IPS DF 6.9 (cell line): ENCODE data around the gene FUT8.

ENCODE experiments used
- DNase-seq: peaks from one replicate; pipeline ENCODE4 v3.0.0-alpha.2; 2013; ENCODE audit warnings: low read depth, low spot score
- H3K27ac ChIP-seq: one replicate; pipeline ENCODE4 v1.5.1; 2013; ENCODE audit warnings: low read length, control low read depth
- H3K27me3 ChIP-seq: 2 replicates; pipeline ENCODE4 v1.6.1; 2013; ENCODE audit warnings: mild to moderate bottlenecking, low read length; ENCODE audit not compliant: control insufficient read depth, insufficient read depth
- H3K36me3 ChIP-seq: 2 replicates; pipeline ENCODE4 v1.6.1; 2013; ENCODE audit warnings: low read length; ENCODE audit not compliant: control insufficient read depth, insufficient read depth
- H3K4me1 ChIP-seq: 2 replicates; pipeline ENCODE4 v1.6.1; 2013; ENCODE audit warnings: low read length; ENCODE audit not compliant: control insufficient read depth, insufficient read depth
- H3K4me3 ChIP-seq: 2 replicates; pipeline ENCODE4 v1.5.1; 2013; ENCODE audit warnings: mild to moderate bottlenecking, low read length
- H3K9me3 ChIP-seq: 2 replicates; pipeline ENCODE4 v1.6.1; 2013; ENCODE audit warnings: low read length, inconsistent platforms; ENCODE audit not compliant: control insufficient read depth, insufficient read depth
- WGBS: extraction: QIAGEN DNeasy Blood & Tissue Kit; methylation state at CpG from one replicate; pipeline ENCODE4 v1.1.7; 2013; ENCODE audit warnings: mixed read lengths, missing lambda C conversion rate; ENCODE audit not compliant: insufficient read length, insufficient coverage; 5-methylcytosine and 5-hydroxymethylcytosine counted together

FUT8 gene

DNA sequence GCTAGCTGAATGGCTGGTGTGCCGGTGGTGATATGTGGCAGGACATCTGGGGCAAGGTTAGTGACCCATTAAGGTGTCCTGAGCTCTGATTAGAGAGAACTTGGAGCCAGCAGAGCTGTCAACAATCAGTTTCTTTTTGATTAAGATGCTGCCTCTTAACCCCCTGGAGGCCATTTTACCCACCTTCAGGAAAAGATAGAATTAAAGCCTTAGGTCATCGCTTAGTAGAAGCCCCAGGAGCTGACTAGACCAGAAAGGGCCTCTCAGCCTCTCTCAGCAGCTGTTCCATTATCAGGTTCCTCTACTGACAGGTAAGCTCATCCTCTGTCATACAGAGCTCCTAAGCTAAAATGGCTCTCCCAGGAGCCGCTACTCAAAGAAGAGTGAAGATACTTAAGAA, 339.0 kb downstream of the FUT8 start:
- no CpG with 5 or more reads among the region's 3 CpGs for WGBS
- no peaks in the 10 kb centered on the region for H3K4me1 ChIP-seq
- H3K27ac ChIP-seq: no peak overlapping the region
- H3K4me3 ChIP-seq: no peak overlapping the region
- no peaks in the 10 kb centered on the region for H3K9me3 ChIP-seq
- no peaks in the 10 kb centered on the region for H3K27me3 ChIP-seq
- DNase-seq: no peak
- H3K36me3 ChIP-seq: no peaks in the 10 kb centered on the region

DNA sequence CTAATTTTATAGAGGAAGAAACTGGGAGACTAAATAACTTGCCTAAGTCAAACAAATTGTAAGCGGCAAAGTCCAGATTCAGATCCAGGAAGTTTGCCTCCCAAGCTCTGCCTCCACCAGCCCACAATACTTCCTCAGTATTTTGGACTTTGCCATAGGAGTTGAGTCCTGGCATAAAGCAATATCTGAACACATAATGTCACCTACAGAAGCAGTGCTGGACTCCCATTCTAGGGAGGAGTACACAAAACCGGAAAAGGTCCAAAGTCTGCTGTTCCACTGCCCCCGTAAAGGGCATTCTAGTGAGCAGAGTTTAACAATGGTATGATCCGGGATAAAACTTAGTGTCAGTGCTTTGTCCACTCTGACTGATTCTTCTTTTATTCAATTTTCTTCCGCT, 340.5 kb downstream of the FUT8 start:
- H3K4me1 ChIP-seq: no peaks in the 10 kb centered on the region
- no peaks in the 10 kb centered on the region for H3K27me3 ChIP-seq
- no peaks in the 10 kb centered on the region for H3K9me3 ChIP-seq
- WGBS: no CpG with 5 or more reads among the region's 5 CpGs
- DNase-seq: no peak
- H3K36me3 ChIP-seq: no peaks in the 10 kb centered on the region
- no peak overlapping the region for H3K4me3 ChIP-seq
- H3K27ac ChIP-seq: no peak overlapping the region

GRCh38 chr14:65755331-65755730, 342.8 kb downstream of the FUT8 start:
- no peak for DNase-seq
- Histone ChIP-seq H3K27me3 (no peaks in the 10 kb centered on the region), H3K4me3 (no peak overlapping the region), H3K27ac (no peak overlapping the region), H3K36me3 (no peaks in the 10 kb centered on the region), H3K4me1 (no peaks in the 10 kb centered on the region), H3K9me3 (no peaks in the 10 kb centered on the region)
- WGBS: no CpG with 5 or more reads among the region's 6 CpGs

GRCh38 chr14:65756880-65757279, 344.4 kb downstream of the FUT8 start:
- Histone ChIP-seq H3K9me3 (no peaks in the 10 kb centered on the region), H3K27ac (no peak overlapping the region), H3K4me3 (no peak overlapping the region), H3K27me3 (no peaks in the 10 kb centered on the region), H3K36me3 (no peaks in the 10 kb centered on the region), H3K4me1 (no peaks in the 10 kb centered on the region)
- no peak for DNase-seq
- no CpG with 5 or more reads among the region's 3 CpGs for WGBS

DNA sequence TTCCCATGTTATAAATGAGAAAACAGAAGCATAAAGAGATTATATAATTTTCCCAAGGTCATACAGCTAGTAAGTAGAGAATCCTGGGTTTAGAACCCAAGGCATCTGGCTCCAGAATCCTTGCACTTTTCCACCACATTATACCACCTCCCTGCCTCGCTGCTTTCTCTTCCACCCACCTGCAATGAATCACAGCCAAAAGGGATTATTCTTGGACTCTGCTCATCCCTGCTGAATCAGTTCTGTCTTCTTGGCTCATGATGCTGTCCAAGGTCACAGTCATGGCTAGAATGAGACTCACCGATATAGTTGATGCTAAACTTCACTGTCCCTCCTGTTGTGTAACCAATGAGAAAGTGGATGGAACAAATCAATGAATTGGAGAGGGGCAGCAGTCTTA, 356.6 kb downstream of the FUT8 start:
- Histone ChIP-seq H3K27ac (no peak overlapping the region), H3K36me3 (no peaks in the 10 kb centered on the region), H3K4me3 (no peak overlapping the region), H3K27me3 (no peaks in the 10 kb centered on the region), H3K4me1 (no peaks in the 10 kb centered on the region), H3K9me3 (no peaks in the 10 kb centered on the region)
- no peak for DNase-seq
- WGBS: no CpG with 5 or more reads among the region's 2 CpGs

DNA sequence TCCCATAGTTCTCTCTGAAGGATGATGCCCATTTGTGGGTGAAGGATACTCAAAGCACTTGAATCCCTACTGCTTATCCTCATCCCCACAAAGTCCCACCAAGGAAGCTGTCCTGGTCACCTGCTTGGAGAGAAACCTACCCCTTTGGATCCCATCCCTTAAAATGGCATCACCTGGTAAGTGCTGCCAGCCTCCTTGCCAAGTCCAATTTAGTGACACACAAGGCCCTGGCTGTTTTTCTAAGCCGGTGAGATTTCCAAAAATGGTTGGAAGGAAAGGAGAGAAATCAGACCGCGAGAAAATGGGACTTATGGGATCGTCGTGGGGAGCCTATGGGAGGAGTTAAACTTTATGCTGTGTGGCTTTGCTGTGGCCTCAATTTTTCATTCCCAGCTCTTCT, 358.2 kb downstream of the FUT8 start:
- Histone ChIP-seq H3K27ac (no peak overlapping the region), H3K9me3 (no peaks in the 10 kb centered on the region), H3K4me1 (no peaks in the 10 kb centered on the region), H3K36me3 (no peaks in the 10 kb centered on the region), H3K4me3 (no peak overlapping the region), H3K27me3 (no peaks in the 10 kb centered on the region)
- no peak for DNase-seq
- WGBS: no CpG with 5 or more reads among the region's 5 CpGs

DNA sequence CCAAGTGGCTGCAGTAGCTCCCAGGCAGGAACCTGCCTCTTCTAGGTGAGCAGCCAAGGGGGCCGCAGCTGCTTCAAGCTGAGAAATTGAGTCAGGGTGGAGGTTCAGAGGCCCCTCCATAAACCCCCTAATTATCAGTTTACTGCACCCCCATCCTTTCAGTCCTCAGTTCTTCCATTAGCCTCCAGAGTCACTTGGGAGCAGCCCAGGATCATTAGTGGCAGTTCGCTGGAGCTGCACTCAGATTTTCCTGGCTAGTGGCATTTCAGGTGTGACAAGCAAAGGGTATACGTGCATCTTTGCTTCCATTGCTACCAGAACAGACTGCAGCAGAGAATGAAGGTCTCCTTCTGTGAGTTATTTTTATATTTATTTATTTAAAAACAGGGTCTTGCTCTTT, 358.7 kb downstream of the FUT8 start:
- no peak for DNase-seq
- Histone ChIP-seq H3K4me3 (no peak overlapping the region), H3K36me3 (no peaks in the 10 kb centered on the region), H3K27ac (no peak overlapping the region), H3K9me3 (no peaks in the 10 kb centered on the region), H3K4me1 (no peaks in the 10 kb centered on the region), H3K27me3 (no peaks in the 10 kb centered on the region)
- no CpG with 5 or more reads among the region's 3 CpGs for WGBS

DNA sequence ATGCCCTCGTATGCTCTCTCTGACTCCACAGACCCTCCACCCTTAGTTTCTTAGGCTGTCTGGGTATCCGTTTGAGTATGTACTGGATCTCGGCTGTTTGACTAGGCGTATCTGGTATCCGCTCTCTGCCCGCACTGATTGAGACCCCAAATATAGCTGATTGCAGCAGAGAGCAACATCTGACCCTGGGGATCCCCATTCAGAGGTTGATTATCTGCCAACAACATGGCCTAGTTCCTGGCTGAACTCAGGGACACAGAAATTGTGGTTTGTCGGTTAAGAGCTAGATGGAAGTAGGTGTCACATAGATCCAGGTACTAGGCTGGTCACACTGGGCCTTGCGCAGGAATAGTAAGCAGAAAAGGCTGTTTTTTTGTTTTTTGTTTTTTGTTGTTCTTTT, 359.9 kb downstream of the FUT8 start:
- no peaks in the 10 kb centered on the region for H3K4me1 ChIP-seq
- no peaks in the 10 kb centered on the region for H3K27me3 ChIP-seq
- no peak overlapping the region for H3K4me3 ChIP-seq
- H3K9me3 ChIP-seq: no peaks in the 10 kb centered on the region
- DNase-seq: no peak
- no CpG with 5 or more reads among the region's 8 CpGs for WGBS
- H3K27ac ChIP-seq: no peak overlapping the region
- no peaks in the 10 kb centered on the region for H3K36me3 ChIP-seq

DNA sequence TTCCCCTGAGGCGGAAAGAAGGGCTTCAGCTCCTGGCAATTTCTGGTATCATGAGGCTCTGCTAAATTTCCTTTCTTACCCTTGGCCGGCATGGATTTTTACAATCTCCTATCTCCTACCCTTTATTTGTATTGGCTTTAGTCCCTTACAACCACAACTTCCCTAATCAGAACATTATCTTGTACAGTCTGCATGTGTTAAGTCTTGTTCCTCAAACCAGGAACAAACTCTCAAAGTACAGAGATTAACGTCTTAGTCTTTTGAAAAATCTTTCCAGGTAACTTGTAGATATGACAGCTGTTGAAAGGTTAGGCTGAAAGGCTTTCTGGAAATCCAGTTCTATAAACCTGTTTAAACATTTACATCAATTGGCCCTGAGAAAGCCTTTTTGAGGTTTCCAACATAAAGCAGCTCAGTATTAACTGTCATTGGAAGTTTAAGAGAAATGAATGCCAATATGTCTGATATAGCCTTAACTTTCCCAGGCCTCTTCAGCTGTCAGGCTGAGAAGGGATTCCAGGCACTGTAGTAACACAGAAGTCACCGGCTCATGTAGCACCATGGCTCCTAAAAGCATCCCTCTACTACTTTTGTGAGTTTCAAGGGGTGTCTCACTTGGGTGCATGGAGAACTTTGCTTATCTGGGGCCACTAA, 360.5 kb downstream of the FUT8 start:
- Histone ChIP-seq H3K36me3 (no peaks in the 10 kb centered on the region), H3K27me3 (no peaks in the 10 kb centered on the region), H3K4me3 (no peak overlapping the region), H3K9me3 (no peaks in the 10 kb centered on the region), H3K4me1 (no peaks in the 10 kb centered on the region), H3K27ac (no peak overlapping the region)
- DNase-seq: no peak
- no CpG with 5 or more reads among the region's 4 CpGs for WGBS

DNA sequence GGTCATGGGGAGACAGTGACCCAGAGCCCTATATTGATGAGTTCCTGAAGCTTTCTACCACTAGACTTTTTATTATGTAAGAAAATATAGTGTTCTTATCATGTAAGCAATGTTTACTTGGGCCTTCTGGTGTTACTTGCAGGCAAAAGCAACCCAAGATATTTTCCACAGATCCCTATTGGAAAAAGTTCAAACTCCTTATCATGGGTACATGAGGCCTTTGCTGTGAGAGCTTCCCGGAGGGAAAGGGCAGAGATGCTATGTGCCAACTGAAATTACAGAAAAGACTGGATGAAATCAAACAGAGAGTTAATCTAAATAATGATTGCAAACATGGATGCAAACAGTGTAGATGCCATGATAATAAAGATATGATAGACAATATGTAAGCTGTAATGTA, 361.5 kb downstream of the FUT8 start:
- Histone ChIP-seq H3K27me3 (no peaks in the 10 kb centered on the region), H3K27ac (no peak overlapping the region), H3K9me3 (no peaks in the 10 kb centered on the region), H3K4me3 (no peak overlapping the region), H3K4me1 (no peaks in the 10 kb centered on the region), H3K36me3 (no peaks in the 10 kb centered on the region)
- no peak for DNase-seq
- no CpG with 5 or more reads among the region's 1 CpG for WGBS

DNA sequence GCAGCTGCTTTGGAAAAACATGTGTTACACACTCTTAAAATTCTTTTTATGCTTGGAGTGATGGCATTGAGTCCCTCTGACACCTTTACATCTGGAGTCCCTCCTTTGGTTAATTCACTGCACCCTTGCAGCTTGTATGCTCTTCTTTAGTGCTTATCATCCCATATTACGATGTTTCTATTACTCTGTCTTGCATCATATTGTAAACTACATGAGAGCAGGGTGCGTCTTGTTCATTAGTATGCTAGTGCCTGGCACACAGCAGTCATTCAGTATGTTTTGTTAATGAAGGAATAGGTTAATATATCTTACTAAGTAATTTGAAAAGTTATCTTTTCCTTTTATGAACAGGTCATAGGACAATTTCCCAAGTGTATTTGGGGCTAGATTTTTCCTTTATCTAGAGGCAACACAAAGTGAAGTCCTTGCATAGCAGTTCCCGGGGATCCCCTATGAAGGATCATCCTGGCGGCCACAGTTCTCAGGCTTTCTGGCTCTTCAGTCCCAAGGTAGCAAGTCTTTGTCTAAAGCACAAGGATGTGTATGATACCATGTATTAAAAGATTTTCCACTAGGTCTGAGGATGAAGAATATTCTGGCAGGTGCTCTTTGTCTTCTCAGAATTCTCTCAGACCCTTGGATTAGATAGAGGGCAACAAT, 363.8 kb downstream of the FUT8 start:
- no peaks in the 10 kb centered on the region for H3K9me3 ChIP-seq
- no CpG with 5 or more reads among the region's 4 CpGs for WGBS
- H3K36me3 ChIP-seq: no peaks in the 10 kb centered on the region
- DNase-seq: no peak
- H3K27ac ChIP-seq: no peak overlapping the region
- no peaks in the 10 kb centered on the region for H3K27me3 ChIP-seq
- H3K4me1 ChIP-seq: no peaks in the 10 kb centered on the region
- H3K4me3 ChIP-seq: no peak overlapping the region
